Right forelimb (tissue), 1 donor: ENCODE data around the gene FRY.

Experiments
- DNase-seq: peaks from one replicate; pipeline ENCODE4 v3.0.0-alpha.2; 2018

The FRY gene

DNA sequence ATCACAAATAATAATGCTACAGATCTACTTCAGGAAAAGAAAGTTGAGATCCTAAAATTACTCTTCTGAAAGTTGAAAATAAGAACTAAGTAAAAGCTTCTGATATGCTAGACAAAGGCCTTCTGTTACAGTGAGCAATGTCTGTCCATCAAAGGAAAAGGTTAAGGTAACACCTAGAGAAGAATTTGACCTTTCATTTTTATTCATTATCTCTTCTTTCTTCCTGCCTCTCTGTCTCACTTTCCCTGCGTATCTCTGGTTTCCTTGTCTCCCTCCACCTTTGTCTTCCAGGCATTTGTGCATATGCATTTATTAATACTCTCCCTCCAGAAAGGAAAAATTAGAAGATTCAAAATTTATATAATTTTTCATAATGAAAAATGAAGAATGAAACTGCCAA, 234.6 kb downstream of the FRY start:
- no peak for DNase-seq

DNA sequence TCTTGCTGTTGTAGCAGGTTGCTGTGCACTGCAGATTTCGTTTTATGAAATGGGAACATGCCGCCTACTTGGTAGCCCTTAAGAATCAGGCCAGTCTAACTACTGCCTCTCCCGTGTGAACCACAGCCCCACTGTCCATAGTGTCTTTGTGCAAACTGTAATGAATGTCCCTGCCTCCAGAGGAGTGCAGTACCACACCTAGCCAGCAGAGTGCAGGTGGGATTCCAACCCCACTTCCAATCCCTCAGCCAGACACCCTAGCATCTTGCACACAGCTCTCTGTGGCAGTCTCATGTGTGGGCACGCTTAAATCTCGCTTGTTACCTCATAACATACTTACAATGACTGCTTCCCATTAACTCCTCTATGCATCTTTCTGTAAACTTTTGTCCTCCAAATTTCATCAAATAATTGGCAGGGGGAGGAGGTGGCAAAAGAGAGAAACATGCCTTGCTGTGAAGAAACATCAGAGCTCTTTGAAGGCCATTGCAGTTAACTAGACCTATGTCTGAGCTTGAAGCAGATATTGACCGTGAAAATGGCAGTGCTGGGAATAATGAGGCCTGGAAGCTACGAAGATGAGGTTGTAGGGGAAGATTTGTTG, 236.4 kb downstream of the FRY start:
- DNase-seq: no peak

DNA sequence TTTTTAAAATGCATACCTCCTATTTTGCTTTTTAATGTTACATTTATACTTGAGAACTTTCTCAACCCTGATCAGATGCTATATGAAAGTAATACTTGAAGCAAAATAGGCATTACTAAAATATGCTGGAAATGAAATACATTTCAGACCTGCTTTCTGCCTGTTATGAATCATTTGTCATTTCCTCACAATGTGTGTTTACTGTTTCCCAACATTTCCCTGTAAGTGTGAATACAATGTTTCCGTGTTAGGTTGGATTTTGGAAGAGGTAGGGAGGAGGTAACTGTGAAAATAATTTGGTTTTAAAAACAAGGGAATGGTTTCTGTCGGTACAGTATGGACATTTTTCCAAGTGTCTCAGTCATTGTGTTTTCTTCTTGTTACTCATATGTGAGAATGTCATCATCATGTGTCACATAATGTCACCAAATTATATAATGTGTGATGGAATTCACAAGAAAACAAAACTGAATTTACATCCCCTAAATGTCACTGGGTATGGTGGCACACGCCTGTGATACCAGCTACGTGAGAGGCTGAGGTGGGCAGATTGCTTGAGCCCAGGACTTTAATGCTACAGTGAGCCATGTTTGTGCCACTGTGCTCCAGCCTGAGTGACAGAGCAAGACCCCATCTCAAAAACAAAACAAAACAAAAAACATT, 240.6 kb downstream of the FRY start:
- DNase-seq: no peak

DNA sequence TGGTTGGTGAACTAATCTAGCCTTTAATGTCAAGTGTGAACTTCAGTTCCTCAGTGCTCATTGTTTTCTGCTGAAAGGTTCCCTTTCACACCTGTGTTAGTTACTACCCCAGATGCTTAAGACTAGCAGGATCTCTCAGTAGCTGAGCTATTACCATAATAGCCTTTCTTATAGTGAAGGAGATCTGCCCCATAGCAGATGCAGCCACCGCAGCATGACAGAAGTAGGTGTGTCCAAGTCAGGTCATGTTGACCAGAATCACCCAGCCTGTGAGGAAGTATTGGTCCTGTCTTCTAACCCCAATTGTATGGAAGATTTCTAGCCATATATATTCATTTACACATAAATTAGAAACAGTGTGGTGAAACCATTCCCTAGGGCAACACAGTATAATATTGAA, 246.3 kb downstream of the FRY start:
- DNase-seq: no peak

DNA sequence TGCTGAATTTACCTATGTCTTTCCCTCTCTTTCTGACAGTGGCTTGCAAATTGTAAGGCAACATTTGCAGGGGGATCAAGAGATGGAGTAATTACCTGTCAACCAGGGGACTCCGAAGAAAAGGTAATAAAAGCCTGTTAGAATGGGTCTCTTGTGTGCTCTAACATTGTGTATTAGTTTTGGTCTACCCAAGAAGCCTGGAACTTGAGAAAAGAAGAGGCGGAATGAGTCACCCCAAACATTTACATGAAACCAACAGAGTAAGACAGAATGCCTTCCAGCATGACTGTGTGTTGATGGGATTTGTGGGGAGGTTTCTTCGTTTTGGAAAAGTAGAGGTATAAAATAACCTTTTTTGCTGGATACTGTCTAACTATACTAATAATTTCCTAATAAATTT, 246.9 kb downstream of the FRY start:
- no peak for DNase-seq

DNA sequence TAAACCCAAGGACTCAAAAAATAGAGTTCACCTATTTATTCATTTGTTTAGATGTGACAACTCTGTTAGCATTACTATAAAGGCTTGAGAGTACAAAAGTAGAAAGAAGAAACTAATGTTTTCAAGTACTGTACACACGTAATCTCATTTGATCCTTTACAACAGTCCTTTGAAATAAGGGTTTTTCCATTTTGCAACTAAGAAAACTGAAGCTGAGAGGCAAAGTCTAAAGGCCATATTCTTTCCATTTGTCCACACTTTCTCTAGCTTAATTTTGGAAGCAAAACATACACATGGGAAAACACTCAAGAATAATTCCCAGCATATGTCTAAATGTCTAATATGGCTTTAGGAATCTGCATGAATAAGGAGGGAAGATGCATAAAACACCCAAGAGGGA, 249.5 kb downstream of the FRY start:
- no peak for DNase-seq

DNA sequence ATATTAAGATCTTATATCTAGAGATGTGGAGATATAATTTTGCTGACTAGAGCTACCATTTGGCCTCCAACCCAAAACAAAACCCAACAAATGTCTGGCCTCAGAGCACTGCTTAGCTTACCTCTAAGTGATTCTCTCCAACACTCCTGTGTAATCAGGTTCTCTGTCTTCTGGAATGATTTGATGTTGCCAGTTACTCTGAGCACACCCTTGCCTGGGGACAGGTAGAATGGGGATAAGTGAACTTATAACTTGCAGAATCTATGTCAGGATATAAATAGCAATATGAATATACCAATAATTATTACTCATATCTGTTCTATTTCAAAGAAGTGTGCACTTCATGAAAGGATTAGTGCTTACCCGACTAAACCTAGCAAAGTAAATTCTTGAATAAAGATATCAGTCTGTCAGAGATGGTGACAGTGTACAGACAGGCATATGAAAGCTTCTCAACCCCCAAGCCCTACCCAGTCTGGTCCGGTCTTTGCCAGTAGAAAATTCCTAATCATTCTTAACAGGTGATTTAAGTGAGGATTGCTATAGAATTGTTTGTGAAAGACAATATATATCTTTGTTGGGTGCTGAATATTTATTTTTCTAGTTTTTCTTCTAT, 250.6 kb downstream of the FRY start:
- no peak for DNase-seq

DNA sequence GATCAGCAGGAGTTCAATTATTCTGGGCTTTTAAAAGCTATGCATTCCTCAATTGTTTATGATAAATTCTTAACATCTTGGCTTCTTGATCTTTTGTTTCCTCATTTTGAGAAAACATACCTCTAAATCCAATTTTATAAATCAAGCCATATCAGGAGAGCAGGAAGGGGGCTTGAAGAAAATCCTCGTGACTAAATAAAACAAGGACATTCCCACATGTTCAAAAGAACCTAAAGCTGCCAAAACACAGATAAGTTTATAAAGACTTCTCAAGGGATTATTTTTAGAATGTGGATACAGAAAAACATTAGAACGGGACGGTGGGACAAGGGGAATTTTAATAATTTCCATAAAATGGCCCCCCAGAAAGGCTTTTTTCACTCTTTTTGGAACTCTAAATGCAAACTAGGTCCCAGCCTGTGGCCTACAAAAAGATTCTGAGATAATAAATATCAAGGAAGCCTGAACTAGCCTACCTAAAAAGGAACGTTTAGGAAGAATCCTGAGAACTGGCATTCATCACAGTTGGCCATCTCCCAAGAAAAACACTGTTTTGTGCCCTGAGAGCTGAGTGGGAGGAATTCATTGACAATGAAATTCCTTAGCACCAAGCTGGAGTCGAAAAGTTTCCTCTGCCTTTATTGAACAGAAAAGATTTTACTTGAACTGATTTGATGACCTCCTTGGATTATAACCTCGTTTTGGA, 253.5 kb downstream of the FRY start:
- no peak for DNase-seq

DNA sequence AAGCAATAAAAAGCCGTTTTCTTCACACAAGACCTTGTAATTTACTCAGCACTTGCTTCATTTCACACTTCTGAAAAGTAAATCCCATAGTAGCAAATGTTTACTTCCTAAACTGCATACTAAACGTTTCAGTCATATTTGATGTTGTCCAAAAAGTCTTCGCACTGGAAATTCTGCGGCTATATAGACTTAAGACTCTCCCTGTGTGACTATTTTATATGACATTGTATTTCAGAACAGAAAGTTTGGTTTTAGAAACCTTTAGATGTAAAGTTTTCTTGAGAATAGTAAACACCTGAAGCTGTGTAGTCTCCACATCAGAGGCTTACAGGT, 254.0 kb downstream of the FRY start:
- no peak for DNase-seq

DNA sequence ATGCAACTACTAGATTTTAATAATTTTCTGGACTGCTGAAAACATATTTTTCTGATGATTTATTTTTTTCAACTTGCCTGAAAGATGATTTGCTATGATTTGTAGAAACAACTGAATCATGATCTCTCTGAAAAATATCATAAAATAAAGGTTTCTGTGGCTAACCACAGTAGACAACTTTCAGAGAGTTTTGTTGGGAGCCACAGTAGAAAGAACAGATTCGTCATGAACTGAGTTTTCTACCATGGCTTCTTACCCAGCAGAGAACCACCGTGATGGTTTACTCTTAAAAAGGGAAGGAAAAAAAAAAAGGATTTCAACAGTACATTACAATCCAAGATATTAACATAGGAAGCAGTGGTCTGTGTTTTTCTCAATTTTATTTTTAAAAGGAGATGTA, 265.6 kb downstream of the FRY start:
- no peak for DNase-seq

DNA sequence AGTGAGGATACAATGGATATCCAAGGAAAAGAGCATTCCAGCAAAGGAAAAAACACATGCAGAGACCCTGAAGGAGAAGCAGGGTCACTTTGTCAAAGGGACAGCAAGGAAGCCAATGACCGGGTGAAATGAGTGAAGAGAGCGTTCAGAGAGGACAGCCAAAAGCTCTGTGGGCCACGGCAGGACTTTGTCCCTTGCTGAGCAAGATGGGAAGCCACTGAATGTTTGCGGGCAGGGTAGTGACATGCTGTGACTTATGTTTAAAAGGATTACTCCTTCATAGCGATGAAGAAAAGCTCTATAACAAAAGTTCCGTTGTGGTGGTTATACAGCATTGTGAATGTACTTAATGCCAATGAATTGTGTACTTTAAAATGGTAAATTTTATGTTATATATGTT, 267.1 kb downstream of the FRY start:
- DNase-seq: no peak

DNA sequence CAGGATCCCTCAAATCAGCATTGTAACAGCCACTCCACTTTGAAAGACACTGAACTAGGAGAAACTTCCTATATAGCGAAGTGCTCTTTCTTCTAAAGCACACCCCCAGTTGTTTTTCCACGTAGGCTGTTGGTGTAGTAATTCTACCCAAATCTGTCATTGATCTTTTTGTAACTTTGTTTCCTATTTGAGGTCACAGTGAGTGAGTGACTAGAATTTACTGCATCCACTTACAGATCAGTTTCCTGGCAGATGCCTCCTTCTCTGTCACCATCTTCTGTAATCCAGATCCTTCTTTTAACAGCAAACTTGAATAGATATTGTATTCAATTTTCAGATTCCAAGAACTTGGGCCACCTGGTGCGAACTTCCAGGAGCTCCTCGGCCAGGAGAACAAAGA, 268.3 kb downstream of the FRY start:
- no peak for DNase-seq

DNA sequence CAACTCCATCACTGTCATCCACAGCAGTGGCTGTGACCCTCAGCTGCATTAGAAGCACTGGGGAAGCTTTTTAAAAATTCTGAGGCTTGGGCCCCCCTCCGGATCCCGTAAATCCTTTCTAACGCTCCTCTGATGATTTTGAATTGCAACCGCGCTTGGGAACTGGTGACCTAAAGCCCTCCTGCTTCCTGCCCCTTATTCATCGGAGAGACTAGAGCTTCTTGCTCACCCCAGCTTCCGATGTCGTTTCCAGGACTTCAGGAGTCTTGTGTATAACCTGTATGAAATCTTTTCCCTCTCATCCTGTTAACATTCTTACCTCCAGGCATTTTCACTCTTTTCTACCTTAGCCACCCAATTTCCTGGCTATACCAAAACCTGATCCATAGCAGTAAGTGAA, 268.8 kb downstream of the FRY start:
- no peak for DNase-seq

DNA sequence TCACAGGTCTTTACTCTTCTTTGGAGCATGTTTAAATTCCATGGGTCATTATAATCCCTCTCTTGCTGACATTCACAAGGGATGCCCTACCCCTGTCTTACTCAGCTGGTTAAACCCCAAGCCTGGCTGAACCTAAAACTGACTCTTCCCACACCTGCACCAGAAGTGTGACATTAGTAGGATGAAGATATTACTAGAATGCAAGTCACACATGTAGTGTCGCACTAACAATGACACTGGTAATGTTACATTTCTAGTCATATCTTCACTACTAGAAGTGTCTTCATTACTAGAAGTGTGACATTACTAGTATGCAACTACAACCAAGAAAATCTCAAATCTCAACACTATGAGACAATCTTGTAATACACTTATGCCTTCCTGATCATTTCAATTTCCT, 269.3 kb downstream of the FRY start:
- no peak for DNase-seq

DNA sequence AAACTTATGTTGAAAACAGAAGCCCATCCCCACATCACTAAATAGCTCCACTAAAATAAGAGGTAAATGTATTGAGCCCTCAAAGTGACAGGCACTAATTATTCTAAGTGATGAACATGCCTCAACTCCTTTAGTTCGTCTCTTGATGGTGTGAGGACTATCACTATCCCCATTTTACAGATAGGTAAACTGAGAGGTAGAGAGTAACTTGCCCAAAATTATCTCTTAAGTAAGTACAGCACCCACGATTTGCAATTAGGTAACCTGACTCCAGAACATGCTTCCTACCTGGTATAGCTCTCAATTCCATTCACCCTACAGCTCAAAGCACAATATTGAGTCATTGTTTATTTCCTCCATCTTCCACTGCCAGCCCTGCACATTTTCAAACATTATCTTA, 270.9 kb downstream of the FRY start:
- DNase-seq: no peak

DNA sequence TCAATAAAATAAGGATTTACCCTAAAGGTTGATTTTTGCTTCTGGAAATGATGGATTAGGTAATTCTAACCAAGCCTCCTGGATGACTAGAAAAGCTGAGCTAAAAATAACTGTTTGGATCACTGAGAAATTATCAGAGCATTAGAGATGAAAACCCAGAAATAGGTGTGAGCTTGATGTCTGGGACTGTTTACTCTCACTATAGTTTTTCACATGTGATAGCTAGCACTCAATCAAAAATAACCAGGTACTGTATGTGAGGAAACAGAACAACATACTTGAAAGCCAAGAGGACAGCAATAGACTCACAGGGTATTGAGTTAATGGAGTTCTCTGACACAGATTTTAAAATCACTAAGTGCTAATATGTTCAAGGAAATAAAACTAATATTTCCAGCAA, 274.1 kb downstream of the FRY start:
- no peak for DNase-seq

DNA sequence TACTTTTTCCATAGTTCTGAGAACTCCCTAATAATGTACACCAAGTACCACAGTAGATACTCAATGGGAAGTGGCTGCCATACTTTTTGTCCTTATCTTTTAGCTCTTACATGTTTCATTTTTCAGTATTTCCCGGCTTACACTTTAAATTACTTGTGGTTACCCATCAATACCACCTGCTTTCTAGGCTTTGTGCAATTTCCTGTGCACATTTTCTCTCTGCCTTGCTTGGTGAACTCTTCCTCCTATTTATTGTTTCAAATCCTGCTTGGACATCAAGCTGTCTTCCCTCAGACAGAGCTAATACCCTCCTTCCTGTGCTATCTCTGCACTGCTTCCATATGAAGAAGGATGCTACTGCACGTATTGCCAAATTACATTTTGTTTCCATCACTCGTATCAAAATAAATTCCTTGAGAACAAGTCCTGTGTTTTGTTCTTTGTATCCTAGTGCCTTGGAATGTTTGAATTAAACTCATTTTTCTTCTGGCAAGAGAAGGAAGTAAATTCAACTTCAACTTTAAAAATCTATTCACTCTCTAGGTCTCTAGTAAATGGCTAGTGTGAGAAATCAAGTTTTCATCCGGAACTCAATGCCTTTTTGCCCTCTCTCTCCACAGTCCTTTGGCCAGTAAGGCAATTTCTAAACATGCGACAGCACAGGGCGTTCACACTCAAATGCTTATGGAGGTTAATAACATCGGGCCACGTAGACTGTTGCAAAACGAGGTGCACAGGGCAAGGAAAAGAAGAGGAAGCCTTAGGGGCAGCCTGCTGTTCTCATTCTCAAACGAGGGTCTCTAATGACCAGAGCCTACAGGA, 277.9 kb downstream of the FRY start:
- no peak for DNase-seq

DNA sequence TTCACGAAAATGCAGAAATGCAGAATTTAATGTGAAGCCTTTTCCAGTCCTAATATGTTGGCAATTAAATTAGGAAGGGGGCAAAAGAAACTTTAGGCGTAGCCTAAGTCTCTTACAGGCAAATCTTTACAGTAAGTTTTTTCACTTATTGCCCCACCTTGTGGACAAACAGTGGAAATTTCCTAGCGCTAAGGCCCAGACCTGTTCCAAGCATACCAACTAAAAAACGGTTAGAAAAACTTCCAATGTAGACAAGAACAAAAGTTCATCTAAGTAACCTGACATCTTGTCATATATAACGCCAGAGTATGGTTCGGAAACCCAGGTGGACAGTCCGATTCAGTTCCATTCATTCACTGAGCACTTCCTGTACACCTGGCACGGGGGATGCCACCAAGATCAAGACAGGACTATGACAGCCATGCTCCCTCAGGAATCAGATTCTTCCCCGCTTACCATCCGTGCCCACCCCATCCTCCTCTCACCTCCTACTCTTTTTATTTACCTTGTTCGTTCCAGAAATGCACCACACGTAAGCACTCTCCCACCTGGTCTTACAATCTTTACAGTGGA, 278.6 kb downstream of the FRY start:
- DNase-seq: no peak

DNA sequence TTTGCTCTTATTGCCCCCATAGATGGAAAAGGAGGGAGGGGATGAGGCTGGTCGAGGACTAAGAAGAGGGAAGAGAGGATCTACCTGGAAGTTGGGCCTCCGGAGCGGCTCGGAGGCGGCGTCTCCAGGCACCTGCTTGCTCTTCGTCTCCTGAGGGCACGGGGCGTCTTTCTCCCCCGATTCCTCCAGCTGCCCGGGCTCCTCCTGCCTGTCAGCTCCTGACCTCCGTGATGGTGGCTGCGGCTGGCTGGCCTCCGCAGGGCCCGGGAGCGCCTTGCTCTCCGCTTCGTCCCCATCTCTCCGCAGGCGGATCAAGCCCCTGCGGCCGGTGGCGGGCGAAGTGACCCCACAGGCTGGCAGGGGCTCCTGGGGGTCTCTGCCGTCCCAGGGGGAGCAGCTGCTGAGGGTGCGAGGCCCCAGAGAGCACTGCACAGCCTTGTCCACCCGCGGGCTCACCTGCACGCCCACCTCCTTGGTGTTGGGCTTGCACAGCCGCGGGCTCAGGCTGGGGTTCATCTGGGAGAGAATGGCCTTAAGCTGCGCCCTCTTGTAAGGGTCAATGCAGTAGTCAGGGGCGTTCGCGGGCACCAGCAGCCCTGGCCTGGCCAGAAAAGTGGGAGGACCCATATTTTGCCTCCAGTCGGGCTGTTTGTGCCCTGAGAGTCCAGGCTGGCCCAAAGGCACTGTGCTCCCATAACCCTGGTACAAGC, 279.8 kb downstream of the FRY start:
- DNase-seq: no peak

DNA sequence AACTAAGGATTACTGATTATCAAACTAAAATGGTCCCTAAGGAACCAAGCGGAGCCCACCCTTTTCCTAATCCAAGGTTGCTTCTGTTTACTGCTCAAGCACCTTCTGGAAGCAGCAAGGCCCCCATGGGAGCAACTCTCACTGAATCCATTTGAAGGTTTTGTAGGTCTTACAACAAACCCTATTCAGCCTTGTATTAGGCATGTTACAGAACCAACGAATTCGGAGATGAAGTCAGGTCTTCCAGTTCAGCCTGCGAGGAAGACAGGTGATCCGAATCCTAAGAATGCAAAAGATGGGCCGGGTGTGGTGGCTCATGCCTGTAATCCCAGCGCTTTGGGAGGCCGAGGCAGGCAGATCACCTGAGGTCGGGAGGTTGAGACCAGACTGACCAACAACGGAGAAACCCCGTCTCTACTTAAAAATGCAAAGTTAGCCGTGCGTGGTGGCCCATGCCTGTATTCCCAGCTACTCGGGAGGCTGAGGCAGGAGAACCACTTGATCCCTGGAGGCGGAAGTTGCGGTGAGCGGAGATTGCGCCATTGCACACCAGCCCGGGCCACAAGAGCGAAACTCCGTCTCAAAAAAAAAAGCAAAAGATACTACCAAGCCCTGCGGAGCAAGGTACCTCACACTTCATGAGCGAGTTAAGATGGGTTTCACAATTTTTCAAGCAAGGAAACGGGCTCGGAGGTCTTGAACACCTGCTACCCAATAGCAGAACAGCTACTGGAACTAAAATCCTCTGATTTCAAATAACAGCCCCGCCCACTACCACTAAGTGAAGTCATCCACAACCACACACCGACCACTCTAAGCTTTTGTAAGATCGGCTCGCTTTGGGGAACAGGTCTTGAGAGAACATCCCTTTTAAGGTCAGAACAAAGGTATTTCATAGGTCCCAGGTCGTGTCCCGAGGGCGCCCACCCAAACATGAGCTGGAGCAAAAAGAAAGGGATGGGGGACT, 283.0 kb downstream of the FRY start:
- no peak for DNase-seq
